GM23338 (cell line): Measurements from ENCODE around the gene KCNIP2. TPM values are rescaled to one million over a fixed set of nuclear protein-coding genes. Genes with fewer than 3 reads are reported as not detected.

ENCODE experiments used
- ATAC-seq: fragments of 200-7000 bp; cut with Tn5 transposase; 3 replicates; pipeline ENCODE4 v1.9.1; 2020
- DNase-seq: peaks from one replicate; pipeline ENCODE4 v3.0.0-alpha.2; 2015; ENCODE audit warnings: low spot score
- H2AFZ ChIP-seq: fragments of 200-600 bp; sonication (generic); 2 replicates; pipeline ENCODE4 v1.8.0; 2016; ENCODE audit warnings: antibody characterized with exemption, mild to moderate bottlenecking, moderate library complexity
- H3F3A ChIP-seq: fragments of 200-600 bp; sonication (generic); replicated peaks from 2 replicates; pipeline ENCODE4 v1.8.0; 2017; ENCODE audit warnings: antibody characterized with exemption, mixed run types, low read depth
- H3K27ac ChIP-seq: fragments of 200-600 bp; sonication (generic); 2 replicates; pipeline ENCODE4 v1.6.1; 2016; ENCODE audit warnings: low read depth
- H3K27me3 ChIP-seq: fragments of 200-600 bp; sonication (generic); 2 replicates; pipeline ENCODE4 v1.8.0; 2016; ENCODE audit warnings: mild to moderate bottlenecking, mixed run types, moderate library complexity; ENCODE audit not compliant: insufficient read depth
- H3K36me3 ChIP-seq: fragments of 200-600 bp; sonication (generic); 2 replicates; pipeline ENCODE4 v1.8.0; 2016; ENCODE audit warnings: mild to moderate bottlenecking; ENCODE audit not compliant: insufficient read depth
- H3K4me1 ChIP-seq: fragments of 200-600 bp; sonication (generic); 2 replicates; pipeline ENCODE4 v1.8.0; 2016; ENCODE audit warnings: mild to moderate bottlenecking, moderate library complexity; ENCODE audit not compliant: insufficient read depth
- H3K4me2 ChIP-seq: fragments of 200-600 bp; sonication (generic); 2 replicates; pipeline ENCODE4 v1.7.1; 2017; ENCODE audit warnings: mixed run types
- H3K4me3 ChIP-seq: fragments of 200-600 bp; sonication (generic); 2 replicates; pipeline ENCODE4 v1.6.1; 2016; ENCODE audit warnings: mixed run types
- H3K79me2 ChIP-seq: fragments of 200-600 bp; sonication (generic); replicated peaks from 2 replicates; pipeline ENCODE4 v1.8.0; 2017; ENCODE audit warnings: mild to moderate bottlenecking; ENCODE audit not compliant: insufficient read depth
- H3K9me2 ChIP-seq: fragments of 200-600 bp; sonication (generic); 2 replicates; pipeline ENCODE4 v1.8.0; 2017; ENCODE audit not compliant: insufficient read depth
- H4K20me1 ChIP-seq: fragments of 200-600 bp; sonication (generic); replicated peaks from 2 replicates; pipeline ENCODE4 v1.8.0; 2017; ENCODE audit warnings: mild to moderate bottlenecking; ENCODE audit not compliant: insufficient read depth
- H3K27ac Mint-ChIP-seq: 2 replicates; pipeline ENCODE4 v1.8.0; 2020; ENCODE audit warnings: inconsistent platforms, mild to moderate bottlenecking, moderate library complexity, mixed read lengths
- H3K27me3 Mint-ChIP-seq: 3 replicates; pipeline ENCODE4 v1.8.0; 2022; ENCODE audit warnings: low read depth, mild to moderate bottlenecking, moderate library complexity, mixed read lengths, inconsistent platforms; ENCODE audit not compliant: insufficient read depth, poor library complexity
- H3K36me3 Mint-ChIP-seq: 3 replicates; pipeline ENCODE4 v1.8.0; 2021; ENCODE audit warnings: low read depth, mild to moderate bottlenecking, inconsistent platforms, moderate library complexity, mixed read lengths
- H3K4me1 Mint-ChIP-seq: 3 replicates; pipeline ENCODE4 v1.8.0; 2020; ENCODE audit warnings: mild to moderate bottlenecking, inconsistent platforms, mixed read lengths
- H3K4me3 Mint-ChIP-seq: 3 replicates; pipeline ENCODE4 v1.8.0; 2021; ENCODE audit warnings: moderate library complexity, mild to moderate bottlenecking, inconsistent platforms, mixed read lengths
- H3K9me3 Mint-ChIP-seq: 3 replicates; pipeline ENCODE4 v1.8.0; 2020; ENCODE audit warnings: moderate library complexity, mild to moderate bottlenecking, inconsistent platforms, mixed read lengths
- NANOG ChIP-seq: IDR thresholded peaks from 2 replicates; pipeline ENCODE4 v1.6.1; 2016; ENCODE audit warnings: antibody characterized with exemption, borderline replicate concordance
- POLR2AphosphoS5 ChIP-seq: IDR thresholded peaks from 2 replicates; pipeline ENCODE4 v1.6.1; 2016; ENCODE audit warnings: antibody characterized with exemption, low read depth
- ZNF114 ChIP-seq: fragments of 250-450 bp; sonication (Bioruptor Pico); IDR thresholded peaks from 2 replicates; pipeline ENCODE4 v1.5.0; 2020; ENCODE audit warnings: mild to moderate bottlenecking, moderate library complexity
- ZNF462 ChIP-seq: fragments of 250-450 bp; sonication (Bioruptor Pico); IDR thresholded peaks from 2 replicates; pipeline ENCODE4 v1.5.0; 2020; ENCODE audit warnings: mild to moderate bottlenecking, moderate library complexity
- polyA plus RNA-seq: library from polyadenylated mRNA; unstranded; fragments of >200 nt; fragmentation: Nextera tagmentation; extraction: Ambion mirVana; gene quantifications from 2 replicates; pipeline ENCODE4 v1.2.1, GENCODE V29; 2016
- total RNA-seq: library from RNA; depleted of rRNA; stranded (reverse); fragments of >200 nt; shearing (Covaris generic); gene quantifications from 2 replicates; pipeline ENCODE4 v1.2.3, GENCODE V29; 2014
- TF ChIP-seq, protein P1 (sequence below): IDR thresholded peaks from one replicate; pipeline ENCODE4 v1.6.1; 2018; ENCODE audit warnings: antibody characterized with exemption; ENCODE audit not compliant: unreplicated experiment

KCNIP2 gene
- total and polyA plus RNA-seq, 2 experiments from 2014 or later, result 2.2 to 2.6 TPM

DNA sequence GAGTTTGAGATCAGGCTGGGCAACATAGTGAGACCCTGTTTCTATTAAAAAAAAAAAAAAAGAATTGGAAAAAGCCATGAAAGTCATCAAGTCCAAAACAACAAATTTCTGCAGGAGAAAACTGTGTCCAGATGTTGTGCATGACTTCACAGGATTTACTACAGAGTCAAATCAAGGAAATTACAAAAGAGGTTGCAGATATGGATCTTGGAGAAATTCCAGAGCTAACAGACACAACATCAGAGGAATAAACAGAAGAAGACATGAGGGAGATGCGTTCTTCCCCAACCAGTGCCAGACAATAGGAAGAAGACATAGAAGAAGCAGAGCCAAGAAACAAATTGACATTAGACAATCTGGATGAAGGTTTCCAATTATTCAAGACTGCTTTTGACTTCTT lies 24.3 kb upstream of the KCNIP2 start (continued):
- TF ChIP-seq ZNF462 (CRISPR knock-in tag), result no peak
- TF ChIP-seq, protein P1, sequence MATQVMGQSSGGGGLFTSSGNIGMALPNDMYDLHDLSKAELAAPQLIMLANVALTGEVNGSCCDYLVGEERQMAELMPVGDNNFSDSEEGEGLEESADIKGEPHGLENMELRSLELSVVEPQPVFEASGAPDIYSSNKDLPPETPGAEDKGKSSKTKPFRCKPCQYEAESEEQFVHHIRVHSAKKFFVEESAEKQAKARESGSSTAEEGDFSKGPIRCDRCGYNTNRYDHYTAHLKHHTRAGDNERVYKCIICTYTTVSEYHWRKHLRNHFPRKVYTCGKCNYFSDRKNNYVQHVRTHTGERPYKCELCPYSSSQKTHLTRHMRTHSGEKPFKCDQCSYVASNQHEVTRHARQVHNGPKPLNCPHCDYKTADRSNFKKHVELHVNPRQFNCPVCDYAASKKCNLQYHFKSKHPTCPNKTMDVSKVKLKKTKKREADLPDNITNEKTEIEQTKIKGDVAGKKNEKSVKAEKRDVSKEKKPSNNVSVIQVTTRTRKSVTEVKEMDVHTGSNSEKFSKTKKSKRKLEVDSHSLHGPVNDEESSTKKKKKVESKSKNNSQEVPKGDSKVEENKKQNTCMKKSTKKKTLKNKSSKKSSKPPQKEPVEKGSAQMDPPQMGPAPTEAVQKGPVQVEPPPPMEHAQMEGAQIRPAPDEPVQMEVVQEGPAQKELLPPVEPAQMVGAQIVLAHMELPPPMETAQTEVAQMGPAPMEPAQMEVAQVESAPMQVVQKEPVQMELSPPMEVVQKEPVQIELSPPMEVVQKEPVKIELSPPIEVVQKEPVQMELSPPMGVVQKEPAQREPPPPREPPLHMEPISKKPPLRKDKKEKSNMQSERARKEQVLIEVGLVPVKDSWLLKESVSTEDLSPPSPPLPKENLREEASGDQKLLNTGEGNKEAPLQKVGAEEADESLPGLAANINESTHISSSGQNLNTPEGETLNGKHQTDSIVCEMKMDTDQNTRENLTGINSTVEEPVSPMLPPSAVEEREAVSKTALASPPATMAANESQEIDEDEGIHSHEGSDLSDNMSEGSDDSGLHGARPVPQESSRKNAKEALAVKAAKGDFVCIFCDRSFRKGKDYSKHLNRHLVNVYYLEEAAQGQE, result no peak
- TF ChIP-seq POLR2AphosphoS5, result no peak
- no peak for TF ChIP-seq NANOG
- no peak for TF ChIP-seq ZNF114 (CRISPR knock-in tag)

GRCh38 chr10:101859530-101859929 lies 15.9 kb upstream of the KCNIP2 start:
- H3K4me3 ChIP-seq, result no peak overlapping the region
- H4K20me1 ChIP-seq, result no peaks in the 10 kb centered on the region
- no peak for DNase-seq
- no peaks in the 10 kb centered on the region for H3K27me3 ChIP-seq
- no peak for ATAC-seq
- H3K27me3 Mint-ChIP-seq, result peaks cover 2% of the 10 kb centered on the region
- H3K4me1 Mint-ChIP-seq, result no peaks in the 10 kb centered on the region
- H3K79me2 ChIP-seq, result no peaks in the 10 kb centered on the region
- no peak overlapping the region for H3K4me3 Mint-ChIP-seq
- no peaks in the 10 kb centered on the region for H3K4me1 ChIP-seq
- H3K4me2 ChIP-seq, result no peak overlapping the region
- no peak overlapping the region for H3K27ac ChIP-seq
- H2AFZ ChIP-seq, result no peak overlapping the region
- H3K36me3 Mint-ChIP-seq, result peaks cover 13% of the 10 kb centered on the region
- H3K36me3 ChIP-seq, result no peaks in the 10 kb centered on the region
- no peaks in the 10 kb centered on the region for H3K9me2 ChIP-seq
- H3K9me3 Mint-ChIP-seq, result peaks cover 14% of the 10 kb centered on the region
- no peaks in the 10 kb centered on the region for H3F3A ChIP-seq
- H3K27ac Mint-ChIP-seq, result no peak overlapping the region
- TF ChIP-seq ZNF462 (CRISPR knock-in tag), result no peak
- TF ChIP-seq ZNF114 (CRISPR knock-in tag), result no peak
